Endothelial cell (in vitro differentiated cells): ENCODE data around the gene EPS8L1. TPM values are rescaled to one million over a fixed set of nuclear protein-coding genes. Genes with fewer than 3 reads are reported as not detected.
A peak's percentile ranks its signal among the peaks of the same experiment; 100 is the strongest.
"Not testable (repeated sequence)": the region's sequence is repeated elsewhere in the genome, so short reads cannot be mapped to it uniquely, and the experiment has no call there.

Experiments
- DNase-seq: peaks from one replicate; pipeline ENCODE4 v3.0.0; 2021; ENCODE audit warnings: low spot score
- H3K27ac Mint-ChIP-seq: one replicate; pipeline ENCODE4 v1.8.0; 2021; ENCODE audit warnings: mixed read lengths, inconsistent platforms; ENCODE audit not compliant: unreplicated experiment
- H3K27me3 Mint-ChIP-seq: one replicate; pipeline ENCODE4 v1.8.0; 2021; ENCODE audit warnings: mild to moderate bottlenecking, moderate library complexity, mixed read lengths, inconsistent platforms; ENCODE audit not compliant: unreplicated experiment
- H3K36me3 Mint-ChIP-seq: one replicate; pipeline ENCODE4 v1.8.0; 2021; ENCODE audit warnings: mild to moderate bottlenecking, low read depth, mixed read lengths, inconsistent platforms; ENCODE audit not compliant: unreplicated experiment
- H3K4me1 Mint-ChIP-seq: one replicate; pipeline ENCODE4 v1.8.0; 2021; ENCODE audit warnings: mild to moderate bottlenecking, mixed read lengths, inconsistent platforms; ENCODE audit not compliant: unreplicated experiment
- H3K4me3 Mint-ChIP-seq: one replicate; pipeline ENCODE4 v1.8.0; 2021; ENCODE audit warnings: mild to moderate bottlenecking, mixed read lengths, inconsistent platforms; ENCODE audit not compliant: unreplicated experiment
- H3K9me3 Mint-ChIP-seq: one replicate; pipeline ENCODE4 v1.8.0; 2021; ENCODE audit warnings: mixed read lengths, inconsistent platforms; ENCODE audit not compliant: unreplicated experiment
- CTCF ChIP-seq: fragments of 200-600 bp; sonication (generic); IDR thresholded peaks from one replicate; pipeline ENCODE4 v1.5.0; 2021; ENCODE audit warnings: antibody characterized with exemption; ENCODE audit not compliant: unreplicated experiment
- total RNA-seq: library from RNA; stranded (reverse); fragmentation: NEBNext Ultra II Directional; extraction: Animal tissue kit (Norgen Biotek cat#: 25700); gene quantifications from one replicate; pipeline ENCODE4 v1.2.1, GENCODE V29; 2021; ENCODE audit not compliant: unreplicated experiment

Gene EPS8L1
- total RNA-seq, 1 donor from 2014 or later, result 24.6 TPM

- Mint-ChIP-seq H3K4me1 (peaks cover 6% of the 10 kb centered on the region), H3K4me3 (peak overlapping the region; percentile 74), H3K9me3 (no peaks in the 10 kb centered on the region), H3K27ac (peak overlapping the region; percentile 24), H3K36me3 (peaks cover 29% of the 10 kb centered on the region), H3K27me3 (peaks cover 3% of the 10 kb centered on the region)
- peak; percentile 20 for DNase-seq
- TF ChIP-seq CTCF, result no peak
Measured at GRCh38 chr19:55099557-55100506, 24.2 kb downstream of the EPS8L1 start.

- Mint-ChIP-seq H3K9me3 (no peaks in the 10 kb centered on the region), H3K4me1 (peaks cover 5% of the 10 kb centered on the region), H3K4me3 (no peak overlapping the region), H3K27ac (no peak overlapping the region), H3K36me3 (peaks cover 33% of the 10 kb centered on the region), H3K27me3 (peaks cover 5% of the 10 kb centered on the region)
- no peak for DNase-seq
- no peak for TF ChIP-seq CTCF
Measured at GRCh38 chr19:55101261-55101660, 25.6 kb downstream of the EPS8L1 start.

GRCh38 chr19:55103190-55103589 lies 27.5 kb downstream of the EPS8L1 start:
- H3K9me3 Mint-ChIP-seq, result no peaks in the 10 kb centered on the region
- no peak overlapping the region for H3K4me3 Mint-ChIP-seq
- peaks cover 35% of the 10 kb centered on the region for H3K36me3 Mint-ChIP-seq
- H3K27me3 Mint-ChIP-seq, result peaks cover 1% of the 10 kb centered on the region
- TF ChIP-seq CTCF, result no peak
- H3K27ac Mint-ChIP-seq, result no peak overlapping the region
- DNase-seq, result no peak
- no peaks in the 10 kb centered on the region for H3K4me1 Mint-ChIP-seq

- Mint-ChIP-seq H3K4me1 (peaks cover 2% of the 10 kb centered on the region), H3K36me3 (peaks cover 38% of the 10 kb centered on the region), H3K27me3 (peaks cover 4% of the 10 kb centered on the region), H3K27ac (no peak overlapping the region), H3K4me3 (no peak overlapping the region), H3K9me3 (no peaks in the 10 kb centered on the region)
- TF ChIP-seq CTCF, result no peak
- no peak for DNase-seq
Measured at GRCh38 chr19:55105237-55105636, 29.6 kb downstream of the EPS8L1 start.

GRCh38 chr19:55106591-55106990 lies 30.9 kb downstream of the EPS8L1 start:
- Mint-ChIP-seq H3K4me1 (peaks cover 2% of the 10 kb centered on the region), H3K27ac (no peak overlapping the region), H3K9me3 (no peaks in the 10 kb centered on the region), H3K4me3 (peak overlapping the region; percentile 21), H3K36me3 (peaks cover 37% of the 10 kb centered on the region), H3K27me3 (peaks cover 11% of the 10 kb centered on the region)
- no peak for TF ChIP-seq CTCF
- no peak for DNase-seq

GRCh38 chr19:55107252-55107651 lies 31.6 kb downstream of the EPS8L1 start:
- Mint-ChIP-seq H3K36me3 (peaks cover 31% of the 10 kb centered on the region), H3K27me3 (peaks cover 11% of the 10 kb centered on the region)
- not testable (repeated sequence) for H3K4me3 Mint-ChIP-seq, H3K4me1 Mint-ChIP-seq, H3K9me3 Mint-ChIP-seq, H3K27ac Mint-ChIP-seq, DNase-seq
